Measurements from ENCODE around the gene RHEX.
"Not testable (repeated sequence)": the region's sequence is repeated elsewhere in the genome, so short reads cannot be mapped to it uniquely, and the experiment has no call there.

Gene RHEX

DNA sequence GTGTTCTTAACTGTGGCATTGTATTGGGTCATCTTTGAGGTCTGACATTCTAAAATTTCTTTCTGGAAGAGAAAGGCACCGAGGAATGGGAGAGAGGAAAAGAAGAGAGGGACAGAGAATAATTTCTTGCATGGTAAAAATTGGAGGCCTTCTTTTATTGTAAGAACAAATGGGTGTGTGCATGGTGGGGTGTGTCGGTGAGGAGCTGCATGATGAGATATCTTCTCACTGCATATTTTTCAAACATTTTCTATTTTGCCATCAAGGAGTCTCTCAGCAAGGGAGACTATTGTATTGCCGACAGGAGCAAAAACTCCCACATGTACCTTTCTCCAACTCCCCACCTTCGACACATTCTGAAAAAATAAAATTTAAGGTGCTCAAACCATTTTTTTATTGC, 22.8 kb upstream of the RHEX start:
- no peak for DNase-seq (ENCODE audit: low read depth)

- peak; percentile 26 for DNase-seq (ENCODE audit: low read depth)
Measured at GRCh38 chr1:206030714-206031113, 22.3 kb upstream of the RHEX start.

DNA sequence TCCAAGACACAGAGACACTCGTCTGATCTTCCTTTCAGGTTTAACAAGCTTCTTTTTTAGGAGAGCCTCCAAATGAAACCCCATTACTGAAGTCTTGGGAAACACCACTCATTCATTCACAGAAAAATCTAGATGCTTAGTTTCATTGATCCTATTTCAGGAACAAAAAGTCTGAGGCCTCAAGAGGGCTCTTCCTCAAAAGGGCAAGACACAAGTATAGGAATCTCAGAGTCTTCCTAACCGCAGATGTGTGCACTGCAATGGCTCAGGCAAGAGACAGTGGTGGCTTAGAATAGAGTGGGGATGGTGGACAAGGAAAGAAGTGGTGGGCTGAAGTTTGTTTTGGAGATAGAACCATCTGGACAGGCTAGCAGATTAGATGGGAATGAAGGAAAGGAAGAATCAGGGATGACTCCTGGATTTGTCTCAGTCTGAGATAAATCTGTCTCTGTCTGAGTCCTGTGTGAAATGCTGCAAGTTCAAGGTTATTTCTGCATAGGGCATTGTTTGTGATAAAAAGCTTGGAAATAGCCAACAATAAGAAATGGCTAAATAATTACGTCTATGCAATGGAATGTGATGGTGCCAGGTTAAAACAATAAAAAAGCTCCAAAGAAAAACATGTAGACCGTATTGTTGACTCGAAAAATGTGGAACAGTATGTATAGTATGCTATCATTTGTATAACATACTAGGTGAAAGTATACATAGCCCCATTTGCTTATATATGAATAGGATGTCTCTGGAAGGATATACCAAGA, 20.4 kb upstream of the RHEX start:
- DNase-seq (ENCODE audit: low read depth), result no peak

GRCh38 chr1:206035027-206035426, 17.9 kb upstream of the RHEX start:
- no peak for DNase-seq (ENCODE audit: low read depth)

DNA sequence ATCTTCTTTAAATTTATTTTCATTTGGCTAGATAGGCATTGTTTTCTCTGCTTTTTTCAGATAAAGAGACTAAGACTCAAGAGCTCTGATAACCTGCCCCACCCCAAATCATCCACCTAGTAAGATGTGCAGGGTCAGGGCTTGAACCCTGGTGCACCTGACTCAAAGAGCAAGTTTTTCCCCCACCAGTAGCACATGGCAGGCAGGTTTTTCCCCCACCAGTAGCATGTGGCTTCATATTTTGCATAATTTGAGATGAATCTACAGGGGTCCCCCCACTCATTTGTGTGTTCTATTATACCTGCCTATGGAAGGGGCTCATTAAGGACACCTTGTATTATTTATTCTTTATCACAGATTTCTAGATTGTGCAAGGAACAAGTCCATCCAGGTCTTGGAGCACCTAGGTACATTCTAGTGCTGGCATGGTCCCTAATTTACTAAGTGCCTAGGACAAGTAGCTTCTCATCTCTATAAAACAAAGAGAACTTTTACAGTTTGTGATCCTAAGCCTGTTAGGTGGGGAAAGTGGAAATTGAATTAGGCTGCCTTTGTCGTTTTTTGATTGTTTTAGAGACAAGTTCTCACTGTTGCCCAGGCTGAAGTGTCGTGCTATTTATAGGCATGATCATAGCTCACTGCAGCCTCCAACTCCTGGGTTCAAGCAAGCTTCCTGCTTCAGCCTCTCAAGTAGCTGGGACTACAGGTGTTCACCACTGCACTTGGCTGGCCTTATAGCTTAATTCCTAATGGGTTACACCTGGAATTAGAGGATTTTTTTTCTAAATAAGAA, 16.1 kb upstream of the RHEX start:
- no peak for DNase-seq (ENCODE audit: low read depth)

DNA sequence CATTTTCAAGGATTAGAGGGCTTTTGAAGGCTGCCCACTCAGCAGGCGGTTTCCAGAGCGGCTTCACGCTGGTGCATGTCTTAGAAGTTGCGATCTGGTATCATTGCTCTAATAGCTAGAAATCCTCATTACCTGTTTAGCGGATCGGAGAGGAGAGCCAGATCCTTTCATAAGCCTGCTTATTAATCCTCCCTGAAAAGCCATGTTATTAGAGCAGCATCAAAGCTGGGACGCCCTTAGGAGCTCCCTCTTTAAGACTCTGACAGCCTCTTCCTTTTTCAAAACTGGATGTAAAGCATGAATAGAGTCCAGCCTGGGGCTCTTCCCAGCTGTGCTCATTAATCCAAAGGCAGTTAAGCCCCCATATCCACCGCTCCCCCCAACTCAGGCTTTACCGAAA, 15.4 kb upstream of the RHEX start:
- DNase-seq (ENCODE audit: low read depth), result no peak

DNA sequence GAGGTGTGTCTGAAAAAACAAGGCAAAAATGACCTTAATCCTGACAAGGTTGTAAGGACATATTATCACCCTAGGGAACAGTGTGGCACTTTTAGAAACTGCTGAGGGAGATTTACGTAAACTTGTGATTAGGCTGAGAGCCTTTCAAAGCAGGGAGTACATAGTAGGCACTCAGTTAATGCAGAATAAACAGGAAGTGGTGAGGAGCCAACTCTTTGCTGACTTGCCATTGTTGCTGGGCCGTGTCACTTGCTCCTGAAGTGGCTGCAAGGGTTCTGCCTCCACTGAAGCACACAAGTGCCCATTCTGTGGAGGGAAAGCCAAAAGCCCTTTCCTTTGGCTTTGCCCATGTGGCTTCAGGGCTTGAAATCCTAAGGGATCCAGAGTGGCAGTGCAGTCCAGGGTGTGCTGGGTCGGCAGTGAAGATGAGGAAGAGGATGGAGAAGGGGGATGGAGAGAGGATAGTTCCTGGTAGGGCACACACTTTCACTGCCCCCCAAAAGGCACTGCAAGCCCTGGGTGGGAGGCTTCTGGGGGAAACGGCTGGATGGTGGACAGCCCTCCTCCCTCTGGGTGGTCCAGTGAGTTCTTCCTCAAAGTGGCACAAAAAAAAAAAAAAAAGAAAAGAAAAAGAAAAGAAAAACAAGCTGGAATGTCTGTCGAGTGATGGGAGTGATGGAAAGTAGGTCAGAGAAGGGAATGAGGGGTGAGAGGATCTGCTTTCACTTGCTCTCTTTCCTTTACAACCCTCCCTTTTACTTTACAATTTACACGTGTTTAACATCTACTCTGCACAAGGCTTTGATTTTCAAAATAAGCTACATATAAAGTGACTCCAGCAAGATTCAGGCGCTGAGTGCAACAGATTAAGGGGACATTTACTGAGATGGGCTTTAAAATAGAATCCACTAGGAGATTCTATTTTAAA, 13.7 kb upstream of the RHEX start:
- DNase-seq (ENCODE audit: low read depth), result no peak

- no peak for DNase-seq (ENCODE audit: low read depth)
Measured at GRCh38 chr1:206040328-206040727, 12.6 kb upstream of the RHEX start.

DNA sequence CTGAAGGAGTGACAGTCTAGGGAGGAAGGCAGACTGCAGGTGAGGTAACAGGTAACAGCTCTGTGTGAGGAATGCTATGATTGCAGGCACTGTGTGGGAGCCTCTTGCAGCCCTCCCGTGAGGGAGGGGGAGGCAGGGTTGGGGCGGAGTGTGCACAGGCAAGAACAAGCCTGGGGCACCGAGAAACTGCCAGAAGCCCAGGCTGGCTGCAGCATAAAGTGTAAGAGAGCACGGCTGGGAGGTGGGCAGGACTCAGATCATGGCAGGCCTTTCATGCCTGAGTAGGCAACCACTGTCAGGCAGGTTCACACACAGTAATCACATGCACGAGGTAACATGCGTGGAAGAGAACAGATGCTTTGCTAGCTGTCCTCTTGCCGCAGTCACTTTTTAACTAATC, 11.3 kb upstream of the RHEX start:
- DNase-seq (ENCODE audit: low read depth), result no peak

DNA sequence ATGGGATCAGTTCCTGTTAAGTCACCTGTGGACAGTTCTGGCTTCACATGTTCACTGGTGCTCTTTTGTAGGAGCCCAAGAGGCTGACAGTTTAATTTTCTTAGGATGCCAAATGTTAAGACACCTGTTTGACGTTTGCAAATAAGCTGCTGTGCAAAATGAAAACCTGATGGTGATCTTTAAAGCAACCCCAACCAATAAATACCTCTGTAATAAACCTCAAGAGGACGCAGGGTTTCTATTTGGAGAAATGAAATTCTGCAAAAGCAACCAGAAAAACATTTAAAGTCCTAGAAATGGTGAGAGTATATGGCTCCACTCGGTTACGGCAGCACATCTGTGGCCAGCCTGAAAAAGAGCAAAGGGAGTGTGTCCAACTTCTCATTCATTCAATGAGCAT, 5.7 kb upstream of the RHEX start:
- no peak for DNase-seq (ENCODE audit: low read depth)

- no peak for DNase-seq (ENCODE audit: low read depth)
Measured at GRCh38 chr1:206048582-206048981, 4.4 kb upstream of the RHEX start.

GRCh38 chr1:206049293-206049692, 3.7 kb upstream of the RHEX start:
- DNase-seq (ENCODE audit: low read depth), result no peak

DNA sequence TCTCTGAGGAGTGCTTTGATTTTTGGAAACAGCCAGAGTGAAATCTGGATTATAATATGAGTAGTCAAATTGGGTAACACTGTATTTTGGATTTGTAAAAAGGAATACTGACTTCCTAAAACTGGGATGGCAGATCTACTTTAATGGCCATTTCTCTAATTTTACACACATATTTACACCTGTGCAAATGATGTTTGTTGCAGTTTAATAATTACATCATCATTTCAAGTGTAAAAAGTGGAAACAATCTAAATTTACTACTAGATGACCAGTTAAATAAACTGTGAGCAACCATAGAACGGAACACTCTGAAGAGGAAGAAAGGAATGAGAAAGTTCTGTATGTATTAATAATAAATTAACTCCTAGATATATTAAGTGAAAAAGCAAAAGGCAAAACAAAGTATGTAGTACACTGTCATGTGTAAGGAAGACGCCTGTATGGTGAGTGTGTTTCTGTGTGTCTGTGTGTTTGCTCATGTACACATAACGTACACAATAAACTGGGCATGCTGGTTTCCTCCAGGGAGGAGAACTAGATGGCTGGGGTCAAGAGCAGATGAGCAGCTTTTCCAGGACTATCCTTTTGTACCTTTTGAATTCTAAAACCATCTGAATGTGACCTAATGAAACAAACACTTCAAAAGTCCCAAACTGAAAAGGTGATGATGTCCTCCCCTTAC, 2.9 kb upstream of the RHEX start:
- DNase-seq (ENCODE audit: low read depth), result no peak

DNA sequence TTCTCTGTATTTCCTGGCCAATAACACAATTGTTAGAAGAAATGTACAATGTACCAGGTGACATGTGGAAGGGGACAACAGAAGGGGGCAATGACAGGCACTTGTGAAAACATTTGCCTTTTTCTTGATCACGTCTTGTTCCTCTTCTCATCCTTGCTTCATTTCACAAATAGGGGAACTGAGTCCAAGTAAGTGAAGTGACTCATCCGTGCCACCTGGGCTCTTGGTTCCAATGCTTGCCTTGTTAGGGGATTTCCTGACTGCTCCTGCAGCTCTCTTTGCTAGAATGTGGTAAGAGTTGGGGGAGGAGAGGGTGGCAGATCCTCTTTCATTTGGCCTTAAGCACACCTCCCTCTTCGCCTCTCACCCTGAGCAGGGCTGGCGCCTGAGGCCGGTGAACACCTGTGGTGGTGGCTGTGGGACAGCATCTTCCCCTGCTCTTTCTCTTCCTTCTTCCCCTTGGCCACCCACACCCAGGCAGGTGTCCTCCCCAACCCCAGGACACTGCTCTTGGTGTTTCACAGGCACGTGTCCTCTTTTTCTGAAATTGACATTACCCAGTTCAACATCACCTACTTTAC, 2.2 kb upstream of the RHEX start:
- DNase-seq (ENCODE audit: low read depth), result no peak

- DNase-seq (ENCODE audit: low read depth), result not testable (repeated sequence)
Measured at GRCh38 chr1:206052231-206052865, 625 bp upstream of the RHEX start.

GRCh38 chr1:206053616-206054015, 643 bp downstream of the RHEX start:
- DNase-seq (ENCODE audit: low read depth), result not testable (repeated sequence)

DNA sequence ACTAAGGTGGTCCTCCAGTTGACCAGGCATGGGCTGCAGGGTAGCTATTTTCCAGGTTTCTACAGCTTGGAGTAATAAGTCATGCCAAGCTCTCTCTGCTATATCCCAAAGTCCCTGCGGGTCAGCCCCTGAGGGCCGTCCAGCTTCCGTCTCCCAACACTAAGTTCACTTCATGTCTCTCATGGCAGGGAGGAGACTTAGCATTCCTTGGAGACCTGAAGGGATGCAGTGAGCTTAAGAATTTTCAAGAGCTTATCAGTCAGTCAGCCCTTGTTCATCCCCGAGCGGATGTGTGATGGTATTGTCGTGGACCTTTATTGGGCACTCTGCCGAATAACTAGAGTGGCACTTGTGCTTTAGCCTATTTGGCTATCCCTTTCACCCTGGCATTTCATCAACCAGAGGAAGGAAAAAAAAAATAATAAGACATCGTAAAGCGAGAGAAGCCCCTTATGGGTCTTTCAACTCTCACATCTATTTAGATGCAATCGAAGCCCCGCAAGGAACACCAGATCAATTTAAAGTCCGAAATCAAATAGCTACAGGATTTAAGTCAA, 2.2 kb downstream of the RHEX start:
- DNase-seq (ENCODE audit: low read depth), result not testable (repeated sequence)

DNA sequence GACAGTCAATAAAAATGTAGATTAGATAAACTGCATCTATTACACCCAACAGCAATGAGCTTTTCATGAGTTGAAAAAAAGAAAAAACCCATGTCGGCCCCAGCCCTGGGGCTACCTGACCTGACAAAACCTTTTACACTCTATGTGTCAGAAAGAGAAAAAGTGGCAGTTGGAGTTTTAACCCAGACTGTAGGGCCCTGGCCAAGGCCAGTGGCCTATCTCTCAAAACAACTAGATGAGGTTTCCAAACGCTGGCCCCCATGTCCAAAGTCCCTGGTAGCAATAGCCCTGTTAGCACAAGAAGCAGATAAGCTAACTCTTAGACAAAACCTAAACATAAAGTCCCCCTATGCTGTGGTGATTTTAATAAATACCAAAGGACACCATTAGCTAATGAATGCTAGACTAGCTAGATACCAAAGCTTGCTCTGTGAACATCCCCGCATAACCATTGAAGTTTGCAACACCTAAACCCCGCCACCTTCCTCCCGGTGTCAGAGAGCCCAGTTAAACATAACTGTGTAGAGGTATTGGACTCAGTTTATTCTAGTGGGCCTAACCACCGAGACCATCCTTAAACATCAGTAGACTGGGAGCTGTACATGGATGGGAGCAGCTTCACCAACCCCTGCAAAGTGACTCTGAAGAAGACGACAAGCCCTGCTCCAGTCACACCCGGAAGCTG, 2.8 kb downstream of the RHEX start:
- DNase-seq (ENCODE audit: low read depth), result not testable (repeated sequence)

DNA sequence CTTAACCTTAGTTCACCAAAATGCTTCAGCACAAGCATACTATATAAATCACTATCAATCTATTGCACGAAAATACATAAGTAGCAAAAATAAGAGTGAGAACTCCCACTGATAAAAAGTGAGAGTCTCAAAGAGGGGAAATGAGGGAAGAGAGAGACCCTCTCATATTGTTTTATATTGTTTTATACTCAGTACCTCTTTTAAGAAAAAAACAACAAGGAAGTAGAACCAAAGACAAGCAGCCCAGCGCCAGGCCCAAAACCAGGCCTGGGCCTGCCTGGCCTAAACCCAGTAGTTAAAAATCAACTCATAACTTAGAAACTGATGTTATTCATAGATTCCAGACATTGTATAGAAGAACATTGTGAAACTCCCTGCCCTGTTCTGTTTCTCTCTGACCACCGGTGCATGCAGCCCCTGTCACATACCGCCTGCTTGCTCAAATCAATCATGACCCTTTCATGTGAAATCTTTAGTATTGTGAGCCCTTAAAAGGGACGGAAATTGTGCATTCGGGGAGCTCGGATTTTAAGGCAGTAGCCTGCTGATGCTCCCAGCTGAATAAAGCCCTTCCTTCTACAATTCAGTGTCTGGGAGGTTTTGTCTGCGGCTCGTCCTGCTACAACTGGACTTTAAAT, 5.4 kb downstream of the RHEX start:
- not testable (repeated sequence) for DNase-seq (ENCODE audit: low read depth)

DNA sequence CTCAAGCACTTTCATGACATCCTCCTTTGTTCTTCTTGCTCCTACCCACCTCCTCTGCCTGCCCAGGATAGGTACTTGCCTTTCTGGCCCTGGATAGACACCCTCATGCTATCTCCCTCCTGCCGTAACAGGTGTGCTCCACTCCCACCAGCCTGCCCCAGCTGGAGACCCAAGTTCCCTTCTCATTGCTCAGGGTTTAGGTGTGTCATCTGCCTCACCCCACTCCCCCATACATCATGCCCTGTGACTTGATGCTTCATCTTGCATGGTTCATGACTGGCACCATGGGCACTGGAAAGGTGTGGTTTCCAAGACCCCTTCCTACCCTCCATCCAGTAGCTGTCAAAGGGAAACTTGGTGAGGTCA, 5.9 kb downstream of the RHEX start:
- no peak for DNase-seq (ENCODE audit: low read depth)
